K562 (cell line): ENCODE measurements around the gene LRMDA. TPM values are rescaled to one million over a fixed set of nuclear protein-coding genes. Genes with fewer than 3 reads are reported as not detected.

Experiments used
- ATAC-seq: fragments of 200-7000 bp; cut with Tn5 transposase; 3 replicates; pipeline ENCODE4 v1.9.1; 2020; ENCODE audit warnings: moderate library complexity
- BruUV-seq: library from RNA; stranded (reverse); fragments of 400-500 nt; replicated peaks from 2 replicates; lab custom pipeline; 2021; lab: Mats Ljungman, UMichigan
- CTCF ChIA-PET: fragments of 300-600 bp; formaldehyde crosslinking; extraction: SDS; loops from one replicate; lab custom pipeline; 2021; ENCODE audit warnings: low intra/inter-chr PET ratio; lab: Yijun Ruan, JAX
- POLR2A ChIA-PET: fragments of 300-600, 350-650 bp; sonication (Branson Sonifier 250); formaldehyde crosslinking; extraction: SDS; loops from one replicate; lab custom pipeline; 2021; ENCODE audit warnings: antibody characterized with exemption, inconsistent platforms; lab: Yijun Ruan, JAX
- DNase-seq, 4 experiments: peaks; one replicate each; pipeline versions ENCODE4 v3.0.0 to v3.0.0-alpha.2; 2011 to 2018; ENCODE audit warnings: low spot score in 3 of 4, mixed read lengths in 3 of 4; ENCODE audit errors: extremely low read depth in 1 of 4
- FAIRE-seq: peaks from 2 replicates; lab custom pipeline; 2011; peaks lifted over from hg19 to GRCh38; lab: Jason Lieb, UNC
- H2AFZ ChIP-seq: 2 replicates; pipeline ENCODE4 v1.6.0; 2011; ENCODE audit warnings: low read depth, low read length, control low read depth, inconsistent platforms
- H3K27ac ChIP-seq: fragments of 200-600 bp; 3 replicates; pipeline ENCODE4 v1.8.0; 2011; ENCODE audit warnings: low read depth, mild to moderate bottlenecking, control low read depth, inconsistent platforms, low read length, moderate library complexity, mixed read lengths; ENCODE audit errors: extremely low read depth
- H3K27me3 ChIP-seq, 2 experiments: fragments of 300-600 bp in 1 of 2; 2 replicates in 1 of 2; 3 replicates in 1 of 2; pipeline versions ENCODE4 v1.6.0 to v1.8.0; 2011; ENCODE audit warnings: inconsistent platforms in 2 of 2, low read length in 2 of 2, mild to moderate bottlenecking in 1 of 2, mixed read lengths in 1 of 2, moderate library complexity in 1 of 2; ENCODE audit not compliant: control insufficient read depth in 2 of 2, insufficient read depth in 2 of 2
- H3K36me3 ChIP-seq: fragments of 300-600 bp; 3 replicates; pipeline ENCODE4 v1.8.0; 2011; ENCODE audit warnings: mild to moderate bottlenecking, low read length, inconsistent platforms; ENCODE audit not compliant: control insufficient read depth, insufficient read depth
- H3K4me1 ChIP-seq, 2 experiments: fragments of 200-600 bp in 1 of 2; replicated peaks in 1 of 2; 2 replicates in 1 of 2; 3 replicates in 1 of 2; pipeline versions ENCODE4 v1.5.1 to v1.8.0; 2011; ENCODE audit warnings: inconsistent platforms in 2 of 2, low read length in 2 of 2, mild to moderate bottlenecking in 1 of 2, mixed read lengths in 1 of 2, moderate library complexity in 1 of 2; ENCODE audit not compliant: control insufficient read depth in 2 of 2, insufficient read depth in 2 of 2
- H3K4me2 ChIP-seq: 2 replicates; pipeline ENCODE4 v1.6.1; 2011; ENCODE audit warnings: low read length, control low read depth, inconsistent platforms, mixed read lengths; ENCODE audit not compliant: insufficient read depth
- H3K4me3 ChIP-seq: fragments of 200-600 bp; sonication (generic), shearing (Covaris generic); 2 replicates; pipeline ENCODE4 v1.5.1; 2016; ENCODE audit warnings: control low read depth, inconsistent platforms
- H3K79me2 ChIP-seq: fragments of 200-600 bp; 3 replicates; pipeline ENCODE4 v1.8.0; 2011; ENCODE audit warnings: low read length, inconsistent platforms; ENCODE audit not compliant: control insufficient read depth, insufficient read depth
- H3K9ac ChIP-seq, 2 experiments: 2 replicates each; pipeline versions ENCODE4 v1.6.0 to v1.6.1; 2011; ENCODE audit warnings: low read depth in 2 of 2, low read length in 2 of 2, control low read depth in 1 of 2, inconsistent platforms in 1 of 2, mild to moderate bottlenecking in 1 of 2, mixed read lengths in 1 of 2; ENCODE audit not compliant: insufficient read depth in 1 of 2
- H3K9me1 ChIP-seq: one replicate; pipeline ENCODE4 v1.6.0; 2011; ENCODE audit warnings: inconsistent platforms, mild to moderate bottlenecking, low read length, moderate library complexity; ENCODE audit not compliant: control insufficient read depth, insufficient read depth
- H3K9me3 ChIP-seq: replicated peaks from 2 replicates; pipeline ENCODE4 v1.5.1; 2011; ENCODE audit warnings: low read depth, low read length, inconsistent platforms; ENCODE audit not compliant: control insufficient read depth, insufficient read depth
- H4K20me1 ChIP-seq: replicated peaks from 2 replicates; pipeline ENCODE4 v1.6.1; 2011; ENCODE audit warnings: low read length, inconsistent platforms, mixed read lengths; ENCODE audit not compliant: control insufficient read depth, insufficient read depth
- CBX3 ChIP-seq, 2 experiments: IDR thresholded peaks; 1 replicate in 1 of 2; 2 replicates in 1 of 2; pipeline ENCODE4 v1.6.1; 2012; ENCODE audit warnings: inconsistent platforms in 2 of 2, low read length in 2 of 2, borderline replicate concordance in 1 of 2, control low read depth in 1 of 2
- EHMT2 ChIP-seq: fragments of 450-650 bp; IDR thresholded peaks from 2 replicates; pipeline ENCODE4 v1.6.1; 2018; ENCODE audit warnings: antibody characterized with exemption
- HNRNPUL1 ChIP-seq: fragments of 200-400 bp; formaldehyde crosslinking; IDR thresholded peaks from 2 replicates; pipeline ENCODE4 v1.6.1; 2017; ENCODE audit warnings: low read length
- NELFE ChIP-seq: IDR thresholded peaks from 2 replicates; pipeline ENCODE4 v1.6.1; 2011; ENCODE audit warnings: mild to moderate bottlenecking; ENCODE audit not compliant: insufficient read depth, insufficient read length
- RBBP5 ChIP-seq: fragments of 200-600 bp; sonication (generic); IDR thresholded peaks from 2 replicates; pipeline ENCODE4 v1.6.1; 2012; ENCODE audit warnings: borderline replicate concordance, mild to moderate bottlenecking, low read length, control low read depth, inconsistent platforms; ENCODE audit not compliant: insufficient read depth, poor library complexity, severe bottlenecking
- RBM15 ChIP-seq: fragments of 200-400 bp; formaldehyde crosslinking; IDR thresholded peaks from 2 replicates; pipeline ENCODE4 v1.6.1; 2018; ENCODE audit warnings: mild to moderate bottlenecking, low read length, moderate library complexity; ENCODE audit not compliant: insufficient read depth
- RNF2 ChIP-seq: sonication (generic); IDR thresholded peaks from 2 replicates; pipeline ENCODE4 v1.6.1; 2016
- ZFX ChIP-seq: sonication (generic); formaldehyde crosslinking; IDR thresholded peaks from 2 replicates; pipeline ENCODE4 v1.8.0; 2022; ENCODE audit warnings: mild to moderate bottlenecking, missing genetic modification reagents, moderate library complexity
- ZKSCAN8 ChIP-seq: fragments of 200-800 bp; sonication (Bioruptor generic); IDR thresholded peaks from 2 replicates; pipeline ENCODE4 v1.6.1; 2016; ENCODE audit warnings: missing genetic modification characterization, missing compliant biosample characterization
- ZNF282 ChIP-seq: sonication (generic); formaldehyde crosslinking; IDR thresholded peaks from 2 replicates; pipeline ENCODE4 v1.8.1; 2023; ENCODE audit warnings: missing genetic modification reagents
- in situ Hi-C: fragments of 300-500 bp; cut with MboI; formaldehyde crosslinking; loops from 4 replicates; pipeline ENCODE4 v1.15.0; 2018; ENCODE audit warnings: inconsistent platforms, mixed read lengths
- intact Hi-C: fragments of 100-400 bp; cut with micrococcal nuclease; formaldehyde crosslinking; loops from 2 replicates; pipeline ENCODE4 v1.14.2; 2022
- polyA plus RNA-seq, 8 experiments: library from polyadenylated mRNA; depleted of rRNA in 4 of 8; stranded (reverse) in 5 of 8; unstranded in 3 of 8; fragments of >200 nt; fragmentation: Nextera tagmentation in 2 of 8; fragmentation: Illumina TruSeq in 1 of 8; extraction: Ambion mirVana in 2 of 8; extraction: Trizol in 1 of 8; gene quantifications; 2 replicates each; pipeline versions ENCODE4 v1.2.1 to v1.2.3, GENCODE V29; 2011 to 2014; ENCODE audit warnings: inconsistent platforms in 1 of 8, missing spikeins in 1 of 8
- total RNA-seq, 7 experiments: library from RNA; depleted of rRNA in 6 of 7; stranded (reverse); fragments of >200 nt in 6 of 7; fragmentation: Illumina TruSeq in 2 of 7; extraction: Trizol in 2 of 7; gene quantifications; 2 replicates each; pipeline versions ENCODE4 v1.2.1 to v1.2.3, GENCODE V29; 2011 to 2021; ENCODE audit warnings: low replicate concordance in 1 of 7
- TF ChIP-seq, protein P1 (sequence below): fragments of 250-450 bp; sonication (Bioruptor Pico); IDR thresholded peaks from 2 replicates; pipeline ENCODE4 v1.4.0; 2020; ENCODE audit warnings: mild to moderate bottlenecking, moderate library complexity
- TF ChIP-seq, protein P2 (sequence below): fragments of 250-450 bp; sonication (Bioruptor Pico); IDR thresholded peaks from 2 replicates; pipeline ENCODE4 v1.8.0; 2021; ENCODE audit warnings: moderate library complexity, mild to moderate bottlenecking, inconsistent platforms

The LRMDA gene
- total and polyA plus RNA-seq, 9 of the 15 experiments (the other 6 are each of a cell fraction or from before 2014, with no cell fraction given) = 0.25 TPM; not detected in 8

DNA sequence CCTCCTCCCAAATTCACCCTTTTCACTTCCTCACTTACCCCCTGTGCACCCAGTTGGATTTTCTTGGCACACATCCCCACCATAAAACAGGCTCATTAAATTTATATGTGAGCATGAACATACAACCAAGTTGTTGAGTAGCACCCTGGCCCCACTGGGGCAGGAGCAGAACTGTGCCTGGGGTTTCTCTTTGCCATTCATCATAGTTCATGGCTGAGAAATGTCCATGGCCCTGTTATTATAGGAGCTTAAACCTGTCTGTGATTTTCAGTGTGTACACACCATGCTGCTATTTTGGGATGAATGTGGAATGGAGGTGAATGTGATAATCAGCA, 618.8 kb downstream of the LRMDA start:
- Histone ChIP-seq H2AFZ (no peak overlapping the region), H3K4me3 (no peak overlapping the region), H3K9ac (no peak overlapping the region), H4K20me1 (no peaks in the 10 kb centered on the region), H3K27me3 (no peaks in the 10 kb centered on the region), H3K9me1 (no peaks in the 10 kb centered on the region), H3K27ac (no peak overlapping the region), H3K4me2 (no peak overlapping the region), H3K79me2 (no peaks in the 10 kb centered on the region), H3K9me3 (no peaks in the 10 kb centered on the region), H3K4me1 (no peaks in the 10 kb centered on the region), H3K36me3 (no peaks in the 10 kb centered on the region)
- in situ Hi-C loops = no loop called here
- BruUV-seq = no TSS peak
- ATAC-seq (no peak), FAIRE-seq (no peak), DNase-seq (no peak)
- TF ChIP-seq RBM15 (no peak), ZKSCAN8 (CRISPR knock-in tag) (no peak), NELFE (no peak), ZFX (CRISPR knock-in tag) (no peak), CBX3 (IDR thresholded peaks at IDR 0.05; ENCODE audit: borderline replicate concordance in 1 of 2, low read length in 2 of 2) (no peak), ZNF282 (CRISPR knock-in tag) (no peak), EHMT2 (no peak), RNF2 (no peak), RBBP5 (no peak), HNRNPUL1 (no peak)
- TF ChIP-seq, protein P1, sequence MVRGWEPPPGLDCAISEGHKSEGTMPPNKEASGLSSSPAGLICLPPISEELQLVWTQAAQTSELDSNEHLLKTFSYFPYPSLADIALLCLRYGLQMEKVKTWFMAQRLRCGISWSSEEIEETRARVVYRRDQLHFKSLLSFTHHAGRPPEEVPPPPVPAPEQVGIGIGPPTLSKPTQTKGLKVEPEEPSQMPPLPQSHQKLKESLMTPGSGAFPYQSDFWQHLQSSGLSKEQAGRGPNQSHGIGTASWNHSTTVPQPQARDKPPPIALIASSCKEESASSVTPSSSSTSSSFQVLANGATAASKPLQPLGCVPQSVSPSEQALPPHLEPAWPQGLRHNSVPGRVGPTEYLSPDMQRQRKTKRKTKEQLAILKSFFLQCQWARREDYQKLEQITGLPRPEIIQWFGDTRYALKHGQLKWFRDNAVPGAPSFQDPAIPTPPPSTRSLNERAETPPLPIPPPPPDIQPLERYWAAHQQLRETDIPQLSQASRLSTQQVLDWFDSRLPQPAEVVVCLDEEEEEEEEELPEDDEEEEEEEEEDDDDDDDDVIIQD (CRISPR knock-in tag) = no peak
- TF ChIP-seq, protein P2, sequence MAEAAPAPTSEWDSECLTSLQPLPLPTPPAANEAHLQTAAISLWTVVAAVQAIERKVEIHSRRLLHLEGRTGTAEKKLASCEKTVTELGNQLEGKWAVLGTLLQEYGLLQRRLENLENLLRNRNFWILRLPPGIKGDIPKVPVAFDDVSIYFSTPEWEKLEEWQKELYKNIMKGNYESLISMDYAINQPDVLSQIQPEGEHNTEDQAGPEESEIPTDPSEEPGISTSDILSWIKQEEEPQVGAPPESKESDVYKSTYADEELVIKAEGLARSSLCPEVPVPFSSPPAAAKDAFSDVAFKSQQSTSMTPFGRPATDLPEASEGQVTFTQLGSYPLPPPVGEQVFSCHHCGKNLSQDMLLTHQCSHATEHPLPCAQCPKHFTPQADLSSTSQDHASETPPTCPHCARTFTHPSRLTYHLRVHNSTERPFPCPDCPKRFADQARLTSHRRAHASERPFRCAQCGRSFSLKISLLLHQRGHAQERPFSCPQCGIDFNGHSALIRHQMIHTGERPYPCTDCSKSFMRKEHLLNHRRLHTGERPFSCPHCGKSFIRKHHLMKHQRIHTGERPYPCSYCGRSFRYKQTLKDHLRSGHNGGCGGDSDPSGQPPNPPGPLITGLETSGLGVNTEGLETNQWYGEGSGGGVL (CRISPR knock-in tag) = no peak
- intact Hi-C loops = no loop called here
- CTCF ChIA-PET = no interaction called here
- POLR2A ChIA-PET = no interaction called here
